Measurements from ENCODE around the gene NRSN2.

- TF ChIP-seq CTCF (IDR thresholded peaks at IDR 0.05) (0 out of 2 replicates have a peak, but pooled peaks have one; percentile 4), ZFX (IDR thresholded peaks at IDR 0.05; ENCODE audit: borderline replicate concordance) (no peak)
These were observed 20.8 kb upstream of the NRSN2 start for GRCh38 chr20:325889-326644.

All from 22Rv1 (cell line).